ENCODE data around the gene C1QTNF9. TPM values are rescaled to one million over a fixed set of nuclear protein-coding genes. Genes with fewer than 3 reads are reported as not detected.

Gene C1QTNF9
- total RNA-seq, 1 donor from 2014 or later: not detected

DNA sequence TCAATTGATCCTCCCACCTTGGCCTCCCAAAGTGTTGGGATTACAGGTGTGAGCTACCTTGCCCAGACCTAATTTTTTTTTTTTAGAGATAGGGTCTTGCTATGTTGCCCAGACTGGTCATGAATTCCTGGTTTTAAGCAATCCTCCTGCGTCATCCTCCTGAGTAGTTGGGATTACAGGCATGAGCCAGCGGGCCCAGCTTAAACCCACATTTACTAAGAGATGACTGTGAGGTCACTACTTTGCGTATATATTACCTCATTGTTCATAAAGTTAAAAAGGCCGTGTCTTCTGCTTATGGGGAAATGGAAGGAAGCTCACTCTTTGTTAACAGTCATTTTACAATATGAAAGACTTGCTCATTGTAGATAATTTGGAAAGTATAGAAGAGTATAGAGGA, 39.6 kb upstream of the C1QTNF9 start:
- Histone ChIP-seq H3K4me2 (no peak overlapping the region), H3K36me3 (no peaks in the 10 kb centered on the region), H3K27me3 (no peaks in the 10 kb centered on the region), H2AFZ (replicated peaks) (no peak overlapping the region), H3K9ac (no peak overlapping the region), H3K79me2 (ENCODE audit: low read depth) (no peaks in the 10 kb centered on the region), H3K27ac (no peak overlapping the region), H3K4me3 (no peak overlapping the region), H3F3A (ENCODE audit: low read depth) (peaks cover 16% of the 10 kb centered on the region), H3K9me3 (ENCODE audit: low read depth) (no peaks in the 10 kb centered on the region), H4K20me1 (ENCODE audit: low read depth) (peaks cover 6% of the 10 kb centered on the region), H3K4me1 (peaks cover 26% of the 10 kb centered on the region)
- H3K27me3 Mint-ChIP-seq (ENCODE audit: insufficient read depth, low read depth): peaks cover 4% of the 10 kb centered on the region
- H3K36me3 Mint-ChIP-seq: peaks cover 5% of the 10 kb centered on the region
- no peak for DNase-seq (ENCODE audit: low spot score)
- TF ChIP-seq CTCF (IDR thresholded peaks at IDR 0.05): no peak
- H3K4me3 Mint-ChIP-seq: peak overlapping the region; percentile 2
- peaks cover 36% of the 10 kb centered on the region for H3K4me1 Mint-ChIP-seq
- H3K27ac Mint-ChIP-seq: no peak overlapping the region
- no peaks in the 10 kb centered on the region for H3K9me3 Mint-ChIP-seq

DNA sequence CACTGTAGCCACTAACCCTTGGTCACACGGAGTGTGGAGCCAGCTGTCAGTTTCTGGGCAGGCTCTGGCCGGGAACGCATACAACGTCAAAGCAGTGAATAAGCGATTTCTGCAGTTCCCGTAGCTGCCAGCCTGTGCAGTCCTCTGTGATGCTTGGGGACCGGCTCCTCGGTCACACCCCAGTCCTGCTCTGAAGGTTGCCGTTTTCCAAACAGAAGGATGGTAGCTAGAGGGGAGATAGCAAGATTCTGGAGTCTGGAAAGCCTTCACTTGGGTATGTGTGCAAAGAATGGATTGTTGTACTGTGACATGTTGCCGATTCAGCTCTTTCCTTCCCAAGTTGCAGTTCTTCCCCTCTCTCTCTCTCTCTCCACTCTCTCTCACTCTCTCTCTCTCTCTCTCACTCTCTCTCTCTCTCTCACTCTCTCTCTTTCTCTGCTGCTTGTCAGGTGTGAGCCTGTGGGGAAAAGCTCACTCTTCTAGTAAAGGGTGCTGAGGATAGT, 38.7 kb upstream of the C1QTNF9 start:
- H3K9ac ChIP-seq: no peak overlapping the region
- H3K4me1 ChIP-seq: peaks cover 28% of the 10 kb centered on the region
- H3K4me2 ChIP-seq: peak overlapping the region; percentile 25
- H3K79me2 ChIP-seq (ENCODE audit: low read depth): no peaks in the 10 kb centered on the region
- H4K20me1 ChIP-seq (ENCODE audit: low read depth): peaks cover 6% of the 10 kb centered on the region
- peak; percentile 47 for DNase-seq (ENCODE audit: low spot score)
- no peak overlapping the region for H3K27ac ChIP-seq
- no peak for TF ChIP-seq CTCF (IDR thresholded peaks at IDR 0.05)
- TF ChIP-seq EZH2phosphoT487 (IDR thresholded peaks at IDR 0.05): no peak
- no peak for TF ChIP-seq EZH2 (IDR thresholded peaks at IDR 0.05)
- Mint-ChIP-seq H3K4me1 (peaks cover 41% of the 10 kb centered on the region), H3K27ac (peak overlapping the region; percentile 77), H3K27me3 (ENCODE audit: insufficient read depth, low read depth) (peaks cover 4% of the 10 kb centered on the region), H3K4me3 (peak overlapping the region; percentile 9), H3K9me3 (no peaks in the 10 kb centered on the region), H3K36me3 (peaks cover 5% of the 10 kb centered on the region)
- no peaks in the 10 kb centered on the region for H3K36me3 ChIP-seq
- no peak overlapping the region for H2AFZ ChIP-seq (replicated peaks)
- peaks cover 16% of the 10 kb centered on the region for H3F3A ChIP-seq (ENCODE audit: low read depth)
- no peak overlapping the region for H3K4me3 ChIP-seq
- no peaks in the 10 kb centered on the region for H3K9me3 ChIP-seq (ENCODE audit: low read depth)
- H3K27me3 ChIP-seq: no peaks in the 10 kb centered on the region

- Histone ChIP-seq H4K20me1 (ENCODE audit: low read depth) (peaks cover 6% of the 10 kb centered on the region), H3K79me2 (ENCODE audit: low read depth) (no peaks in the 10 kb centered on the region), H3K36me3 (no peaks in the 10 kb centered on the region), H3K9ac (no peak overlapping the region), H3K27me3 (no peaks in the 10 kb centered on the region), H3F3A (ENCODE audit: low read depth) (peaks cover 16% of the 10 kb centered on the region), H2AFZ (replicated peaks) (no peak overlapping the region), H3K4me1 (peaks cover 28% of the 10 kb centered on the region), H3K27ac (no peak overlapping the region), H3K4me2 (peak overlapping the region; percentile 25), H3K9me3 (ENCODE audit: low read depth) (no peaks in the 10 kb centered on the region), H3K4me3 (no peak overlapping the region)
- peaks cover 5% of the 10 kb centered on the region for H3K36me3 Mint-ChIP-seq
- H3K9me3 Mint-ChIP-seq: no peaks in the 10 kb centered on the region
- H3K4me1 Mint-ChIP-seq: peaks cover 41% of the 10 kb centered on the region
- TF ChIP-seq EZH2 (IDR thresholded peaks at IDR 0.05): no peak
- TF ChIP-seq CTCF (IDR thresholded peaks at IDR 0.05): no peak
- no peak for TF ChIP-seq EZH2phosphoT487 (IDR thresholded peaks at IDR 0.05)
- no peak overlapping the region for H3K27ac Mint-ChIP-seq
- H3K27me3 Mint-ChIP-seq (ENCODE audit: insufficient read depth, low read depth): peaks cover 4% of the 10 kb centered on the region
- no peak overlapping the region for H3K4me3 Mint-ChIP-seq
- no peak for DNase-seq (ENCODE audit: low spot score)
Observed at GRCh38 chr13:24271231-24271600, 38.2 kb upstream of the C1QTNF9 start.
